Mesodermal cell (in vitro differentiated cells): Measurements from ENCODE around the gene JMY.
A peak's percentile ranks its signal among the peaks of the same experiment; 100 is the strongest.
"Not testable (repeated sequence)": the region's sequence is repeated elsewhere in the genome, so short reads cannot be mapped to it uniquely, and the experiment has no call there.

Experiments used
- H3K27ac ChIP-seq: 2 replicates; pipeline ENCODE4 v1.7.0; 2013; ENCODE audit warnings: mild to moderate bottlenecking, low read depth, low read length, moderate library complexity; ENCODE audit not compliant: severe bottlenecking
- H3K36me3 ChIP-seq: 2 replicates; pipeline ENCODE4 v1.7.1; 2013; ENCODE audit warnings: mild to moderate bottlenecking, low read length, moderate library complexity; ENCODE audit not compliant: control insufficient read depth, insufficient read depth
- H3K4me1 ChIP-seq: one replicate; pipeline ENCODE4 v1.7.1; 2013; ENCODE audit warnings: mild to moderate bottlenecking, low read length; ENCODE audit not compliant: insufficient read depth, control insufficient read depth, poor library complexity, severe bottlenecking
- H3K4me3 ChIP-seq: 2 replicates; pipeline ENCODE4 v1.7.0; 2013; ENCODE audit warnings: low read length, control low read depth, mild to moderate bottlenecking; ENCODE audit not compliant: insufficient read depth, poor library complexity, severe bottlenecking; ENCODE audit errors: extremely low read depth
- H3K9me3 ChIP-seq: 2 replicates; pipeline ENCODE4 v1.7.1; 2013; ENCODE audit warnings: mild to moderate bottlenecking, low read length, moderate library complexity; ENCODE audit not compliant: control insufficient read depth
- WGBS, 2 experiments: methylation state at CpG; one replicate each; pipeline ENCODE4 v1.1.5; 2013; ENCODE audit warnings: missing lambda C conversion rate in 2 of 2; ENCODE audit not compliant: insufficient coverage in 2 of 2; 5-methylcytosine and 5-hydroxymethylcytosine counted together

Gene JMY

GRCh38 chr5:79237740-79238560 is 2.0 kb downstream of the JMY start:
- Histone ChIP-seq H3K9me3 (no peaks in the 10 kb centered on the region), H3K27ac (no peak overlapping the region), H3K36me3 (no peaks in the 10 kb centered on the region), H3K4me1 (peaks cover 12% of the 10 kb centered on the region), H3K4me3 (peak overlapping the region; percentile 72)
- WGBS, 2 experiments, result 10 to 14% methylated on average over 8 to 13 of the region's 14 CpGs

- H3K9me3 ChIP-seq, result no peaks in the 10 kb centered on the region
- H3K36me3 ChIP-seq, result no peaks in the 10 kb centered on the region
- no peak overlapping the region for H3K27ac ChIP-seq
- peaks cover 8% of the 10 kb centered on the region for H3K4me1 ChIP-seq
- no peak overlapping the region for H3K4me3 ChIP-seq
- 81 to 100% methylated on average over 2 of the region's 2 CpGs for WGBS, 2 experiments
These were observed 4.6 kb downstream of the JMY start for GRCh38 chr5:79240561-79240960.

- Histone ChIP-seq H3K9me3 (no peaks in the 10 kb centered on the region), H3K27ac (no peak overlapping the region), H3K4me1 (peaks cover 8% of the 10 kb centered on the region), H3K36me3 (no peaks in the 10 kb centered on the region), H3K4me3 (no peak overlapping the region)
- 94 to 95% methylated on average over 3 to 4 of the region's 4 CpGs for WGBS, 2 experiments
These were observed 5.6 kb downstream of the JMY start for GRCh38 chr5:79241535-79241979.

GRCh38 chr5:79242242-79243039 is 6.5 kb downstream of the JMY start:
- 79 to 89% methylated on average over 3 to 4 of the region's 5 CpGs for WGBS, 2 experiments
- no peaks in the 10 kb centered on the region for H3K36me3 ChIP-seq
- H3K4me3 ChIP-seq, result no peak overlapping the region
- H3K27ac ChIP-seq, result no peak overlapping the region
- H3K9me3 ChIP-seq, result no peaks in the 10 kb centered on the region
- peaks cover 8% of the 10 kb centered on the region for H3K4me1 ChIP-seq

GRCh38 chr5:79243224-79243623 is 7.3 kb downstream of the JMY start:
- no peak overlapping the region for H3K27ac ChIP-seq
- no peaks in the 10 kb centered on the region for H3K36me3 ChIP-seq
- H3K9me3 ChIP-seq, result no peaks in the 10 kb centered on the region
- peaks cover 4% of the 10 kb centered on the region for H3K4me1 ChIP-seq
- no CpG with 5 or more reads among the region's 1 CpG for WGBS, 2 experiments
- H3K4me3 ChIP-seq, result no peak overlapping the region

GRCh38 chr5:79254067-79254466 is 18.1 kb downstream of the JMY start:
- not testable (repeated sequence) for H3K4me3 ChIP-seq, H3K4me1 ChIP-seq, H3K36me3 ChIP-seq, H3K9me3 ChIP-seq, H3K27ac ChIP-seq
- 77% methylated on average over 7 of the region's 8 CpGs; no CpG with 5 or more reads in 1 of the 2 experiments for WGBS, 2 experiments

GRCh38 chr5:79255786-79256557 is 20.0 kb downstream of the JMY start:
- H3K4me3 ChIP-seq, result no peak overlapping the region
- H3K36me3 ChIP-seq, result no peaks in the 10 kb centered on the region
- H3K9me3 ChIP-seq, result no peaks in the 10 kb centered on the region
- 75 to 100% methylated on average over 1 to 2 of the region's 5 CpGs for WGBS, 2 experiments
- no peak overlapping the region for H3K27ac ChIP-seq
- no peaks in the 10 kb centered on the region for H3K4me1 ChIP-seq

GRCh38 chr5:79256563-79256962 is 20.6 kb downstream of the JMY start:
- Histone ChIP-seq H3K36me3 (no peaks in the 10 kb centered on the region), H3K27ac (no peak overlapping the region), H3K4me1 (no peaks in the 10 kb centered on the region), H3K4me3 (no peak overlapping the region), H3K9me3 (no peaks in the 10 kb centered on the region)
- 93 to 96% methylated on average over 3 to 4 of the region's 4 CpGs for WGBS, 2 experiments

GRCh38 chr5:79257314-79257713 is 21.4 kb downstream of the JMY start:
- H3K4me3 ChIP-seq, result no peak overlapping the region
- no peaks in the 10 kb centered on the region for H3K36me3 ChIP-seq
- H3K4me1 ChIP-seq, result no peaks in the 10 kb centered on the region
- no peaks in the 10 kb centered on the region for H3K9me3 ChIP-seq
- WGBS, 2 experiments, result 91 to 94% methylated on average over 4 to 6 of the region's 6 CpGs
- H3K27ac ChIP-seq, result no peak overlapping the region

- no peaks in the 10 kb centered on the region for H3K9me3 ChIP-seq
- no peak overlapping the region for H3K4me3 ChIP-seq
- H3K4me1 ChIP-seq, result no peaks in the 10 kb centered on the region
- no peak overlapping the region for H3K27ac ChIP-seq
- no peaks in the 10 kb centered on the region for H3K36me3 ChIP-seq
- WGBS, 2 experiments, result 93 to 100% methylated on average over 3 to 4 of the region's 4 CpGs
These were observed 22.9 kb downstream of the JMY start for GRCh38 chr5:79258801-79259200.
